Left colon (tissue), 2 donors: ENCODE data around the gene TMEM163. TPM values are rescaled to one million over a fixed set of nuclear protein-coding genes. Genes with fewer than 3 reads are reported as not detected.

Source experiments
- ATAC-seq: fragments of 200-7000 bp; cut with Tn5 transposase; one replicate; pipeline ENCODE4 v1.9.1; 2020; ENCODE audit warnings: mild to moderate bottlenecking, moderate library complexity
- DNase-seq, 2 donors: peaks; one replicate each; pipeline ENCODE4 v3.0.0-alpha.2; 2020
- intact Hi-C, 2 donors: fragments of 100-400 bp; cut with DNase I in 1 of 2; cut with micrococcal nuclease in 1 of 2; formaldehyde crosslinking; loops; one replicate each; pipeline versions ENCODE4 v1.11.2 to v1.14.0; 2022; cut with DNase I, micrococcal nuclease
- total RNA-seq, 2 donors: library from RNA; stranded (reverse); fragmentation: NEBNext Ultra II Directional; extraction: Animal tissue kit (Norgen Biotek cat#: 25700); gene quantifications; one replicate each; pipeline ENCODE4 v1.2.1, GENCODE V29; 2021
- donor health status: DM: no; HTN: no; CAD: no.
- donor health status: DM: yes; HTN: yes; CAD: no.

Gene TMEM163
- total RNA-seq, 2 donors from 2014 or later: 0.25 TPM; not detected in 1

GRCh38 chr2:134416018-134416417, 302.8 kb downstream of the TMEM163 start:
- intact Hi-C loops: loop anchor here in 1 of 2 donors (10.0 kb wide), 1 partner anchor 171 kb away; no protein-coding TSS in a partner anchor
- no peak for DNase-seq
- ATAC-seq: no peak

GRCh38 chr2:134413912-134414311, 304.9 kb downstream of the TMEM163 start:
- no peak for DNase-seq
- intact Hi-C loops: loop anchor here in 1 of 2 donors (5.0 to 10.0 kb wide), 2 partner anchors 169 to 297 kb away; no protein-coding TSS in a partner anchor
- ATAC-seq: no peak

GRCh38 chr2:134413430-134413829, 305.4 kb downstream of the TMEM163 start:
- ATAC-seq: peak; percentile 75
- intact Hi-C loops: loop anchor here in 1 of 2 donors (5.0 to 10.0 kb wide), 2 partner anchors 169 to 296 kb away; no protein-coding TSS in a partner anchor
- no peak for DNase-seq

GRCh38 chr2:134412639-134412999, 306.2 kb downstream of the TMEM163 start:
- no peak for ATAC-seq
- intact Hi-C loops: loop anchor here in 1 of 2 donors (5.0 to 10.0 kb wide), 2 partner anchors 168 to 295 kb away; no protein-coding TSS in a partner anchor
- DNase-seq: no peak

GRCh38 chr2:134411828-134412638, 306.8 kb downstream of the TMEM163 start:
- intact Hi-C loops: loop anchor here in 1 of 2 donors (5.0 to 10.0 kb wide), 2 partner anchors 167 to 295 kb away; no protein-coding TSS in a partner anchor
- DNase-seq (peak; percentile 61 to 62), ATAC-seq (peak; percentile 90)

GRCh38 chr2:134411279-134411827, 307.4 kb downstream of the TMEM163 start:
- no peak for DNase-seq
- ATAC-seq: no peak
- intact Hi-C loops: loop anchor here in 1 of 2 donors (5.0 to 10.0 kb wide), 2 partner anchors 167 to 294 kb away; no protein-coding TSS in a partner anchor

GRCh38 chr2:134410831-134411231, 308.0 kb downstream of the TMEM163 start:
- intact Hi-C loops: loop anchor here in 1 of 2 donors (5.0 to 10.0 kb wide), 2 partner anchors 166 to 294 kb away; no protein-coding TSS in a partner anchor
- ATAC-seq (peak; percentile 67), DNase-seq (no peak)

- no peak for DNase-seq
- no peak for ATAC-seq
- intact Hi-C loops: loop anchor here in 1 of 2 donors (5.0 to 10.0 kb wide), 2 partner anchors 165 to 293 kb away; no protein-coding TSS in a partner anchor
These were observed 308.8 kb downstream of the TMEM163 start for GRCh38 chr2:134410006-134410405.

- intact Hi-C loops: no loop called here
- no peak for DNase-seq
These were observed 310.0 kb downstream of the TMEM163 start for GRCh38 chr2:134408791-134409190.

GRCh38 chr2:134408386-134408785, 310.4 kb downstream of the TMEM163 start:
- DNase-seq (no peak), ATAC-seq (no peak)
- intact Hi-C loops: no loop called here

More at GRCh38 chr2:134408791-134409190, 310.0 kb downstream of the TMEM163 start:
- no peak for ATAC-seq

- DNase-seq (no peak), ATAC-seq (no peak)
- intact Hi-C loops: no loop called here
These were observed 311.5 kb downstream of the TMEM163 start for GRCh38 chr2:134407154-134407890.

GRCh38 chr2:134406736-134407135, 312.1 kb downstream of the TMEM163 start:
- intact Hi-C loops: no loop called here
- no peak for ATAC-seq
- no peak for DNase-seq

- DNase-seq: no peak
- ATAC-seq: no peak
- intact Hi-C loops: no loop called here
These were observed 312.5 kb downstream of the TMEM163 start for GRCh38 chr2:134406311-134406710.

Other genes with a start within 250 kb of the TMEM163 start
- gene ACMSD, start 119.6 kb upstream of the TMEM163 start, total RNA-seq: not detected
- 10 to 100 TPM; 33.9 to 35.3 TPM for gene CCNT2, start 199.8 kb upstream of the TMEM163 start, total RNA-seq